WTC11 (cell line): ENCODE measurements around the gene CYP8B1. TPM values are rescaled to one million over a fixed set of nuclear protein-coding genes. Genes with fewer than 3 reads are reported as not detected.

Source experiments
- ATAC-seq: fragments of 200-7000 bp; cut with Tn5 transposase; 2 replicates; pipeline ENCODE4 v1.10.0; 2021; ENCODE audit warnings: mild to moderate bottlenecking, moderate library complexity
- CTCF ChIA-PET: fragments of 300-600 bp; sonication (Branson Sonifier 250); formaldehyde crosslinking; loops from one replicate; lab custom pipeline; 2021; ENCODE audit warnings: antibody characterized with exemption; lab: Charles Lee
- POLR2A ChIA-PET: fragments of 350-600 bp; sonication (Branson Sonifier 250); formaldehyde crosslinking; loops from one replicate; lab custom pipeline; 2021; ENCODE audit warnings: antibody characterized with exemption; lab: Charles Lee
- DNase-seq: peaks from one replicate; pipeline ENCODE4 v3.0.0; 2021; ENCODE audit warnings: low spot score
- H3K27ac Mint-ChIP-seq: 2 replicates; pipeline ENCODE4 v1.8.0; 2021; ENCODE audit warnings: mixed read lengths
- H3K27me3 Mint-ChIP-seq: 2 replicates; pipeline ENCODE4 v1.8.0; 2021; ENCODE audit warnings: low read depth, mild to moderate bottlenecking, moderate library complexity, mixed read lengths
- H3K36me3 Mint-ChIP-seq: 2 replicates; pipeline ENCODE4 v1.8.0; 2021; ENCODE audit warnings: mixed read lengths
- H3K4me1 Mint-ChIP-seq: 2 replicates; pipeline ENCODE4 v1.8.0; 2022; ENCODE audit warnings: mixed read lengths
- H3K4me3 Mint-ChIP-seq: 2 replicates; pipeline ENCODE4 v1.8.0; 2021; ENCODE audit warnings: mild to moderate bottlenecking, moderate library complexity, mixed read lengths
- H3K9me3 Mint-ChIP-seq: 2 replicates; pipeline ENCODE4 v1.8.0; 2021; ENCODE audit warnings: mixed read lengths
- ATF1 ChIP-seq: sonication (generic); formaldehyde crosslinking; IDR thresholded peaks from 2 replicates; pipeline ENCODE4 v1.8.1; 2023; ENCODE audit warnings: mild to moderate bottlenecking, moderate library complexity, missing genetic modification reagents
- ATF6 ChIP-seq: sonication (generic); formaldehyde crosslinking; IDR thresholded peaks from 2 replicates; pipeline ENCODE4 v1.8.1; 2023; ENCODE audit warnings: mild to moderate bottlenecking, missing genetic modification reagents
- NFE2L1 ChIP-seq: sonication (generic); formaldehyde crosslinking; IDR thresholded peaks from 2 replicates; pipeline ENCODE4 v1.8.1; 2023; ENCODE audit warnings: missing genetic modification reagents
- total RNA-seq: library from RNA; stranded (reverse); gene quantifications from 3 replicates; pipeline ENCODE4 v1.2.3, GENCODE V29; 2021
- TF ChIP-seq, protein P1 (sequence below): sonication (generic); formaldehyde crosslinking; IDR thresholded peaks from 2 replicates; pipeline ENCODE4 v1.8.1; 2023; ENCODE audit warnings: mild to moderate bottlenecking, moderate library complexity, missing genetic modification reagents
- TF ChIP-seq, protein P2 (sequence below): sonication (generic); formaldehyde crosslinking; IDR thresholded peaks from 2 replicates; pipeline ENCODE4 v1.8.0; 2023; ENCODE audit warnings: mild to moderate bottlenecking, missing genetic modification reagents
- TF ChIP-seq, protein P3 (sequence below): sonication (generic); formaldehyde crosslinking; IDR thresholded peaks from 2 replicates; pipeline ENCODE4 v1.8.1; 2022; ENCODE audit warnings: mild to moderate bottlenecking, missing genetic modification reagents, moderate library complexity, borderline replicate concordance
- TF ChIP-seq, protein P4 (sequence below): fragments of 200-600 bp; IDR thresholded peaks from 2 replicates; pipeline ENCODE4 v1.8.0; 2022; ENCODE audit warnings: antibody characterized with exemption

Gene CYP8B1
- total RNA-seq, 1 experiment from 2014 or later, result 0.13 TPM

GRCh38 chr3:42836150-42837123, 39.2 kb downstream of the CYP8B1 start:
- CTCF ChIA-PET, result interaction anchor here (0.6 to 1.1 kb wide), 7 partner anchors 11 to 235 kb away, joined by 3 to 4 read pairs (median 3); no protein-coding TSS in a partner anchor
- Mint-ChIP-seq H3K4me1 (no peaks in the 10 kb centered on the region; the same call in 1 of the 2 replicates), H3K36me3 (no peaks in the 10 kb centered on the region), H3K27me3 (no peaks in the 10 kb centered on the region), H3K9me3 (no peaks in the 10 kb centered on the region), H3K27ac (no peak overlapping the region), H3K4me3 (no peak overlapping the region)
- no peak for TF ChIP-seq ATF1 (CRISPR knock-in tag)
- TF ChIP-seq, protein P1, sequence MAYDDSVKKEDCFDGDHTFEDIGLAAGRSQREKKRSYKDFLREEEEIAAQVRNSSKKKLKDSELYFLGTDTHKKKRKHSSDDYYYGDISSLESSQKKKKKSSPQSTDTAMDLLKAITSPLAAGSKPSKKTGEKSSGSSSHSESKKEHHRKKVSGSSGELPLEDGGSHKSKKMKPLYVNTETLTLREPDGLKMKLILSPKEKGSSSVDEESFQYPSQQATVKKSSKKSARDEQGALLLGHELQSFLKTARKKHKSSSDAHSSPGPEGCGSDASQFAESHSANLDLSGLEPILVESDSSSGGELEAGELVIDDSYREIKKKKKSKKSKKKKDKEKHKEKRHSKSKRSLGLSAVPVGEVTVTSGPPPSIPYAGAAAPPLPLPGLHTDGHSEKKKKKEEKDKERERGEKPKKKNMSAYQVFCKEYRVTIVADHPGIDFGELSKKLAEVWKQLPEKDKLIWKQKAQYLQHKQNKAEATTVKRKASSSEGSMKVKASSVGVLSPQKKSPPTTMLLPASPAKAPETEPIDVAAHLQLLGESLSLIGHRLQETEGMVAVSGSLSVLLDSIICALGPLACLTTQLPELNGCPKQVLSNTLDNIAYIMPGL (CRISPR knock-in tag), result no peak
- TF ChIP-seq, protein P2, sequence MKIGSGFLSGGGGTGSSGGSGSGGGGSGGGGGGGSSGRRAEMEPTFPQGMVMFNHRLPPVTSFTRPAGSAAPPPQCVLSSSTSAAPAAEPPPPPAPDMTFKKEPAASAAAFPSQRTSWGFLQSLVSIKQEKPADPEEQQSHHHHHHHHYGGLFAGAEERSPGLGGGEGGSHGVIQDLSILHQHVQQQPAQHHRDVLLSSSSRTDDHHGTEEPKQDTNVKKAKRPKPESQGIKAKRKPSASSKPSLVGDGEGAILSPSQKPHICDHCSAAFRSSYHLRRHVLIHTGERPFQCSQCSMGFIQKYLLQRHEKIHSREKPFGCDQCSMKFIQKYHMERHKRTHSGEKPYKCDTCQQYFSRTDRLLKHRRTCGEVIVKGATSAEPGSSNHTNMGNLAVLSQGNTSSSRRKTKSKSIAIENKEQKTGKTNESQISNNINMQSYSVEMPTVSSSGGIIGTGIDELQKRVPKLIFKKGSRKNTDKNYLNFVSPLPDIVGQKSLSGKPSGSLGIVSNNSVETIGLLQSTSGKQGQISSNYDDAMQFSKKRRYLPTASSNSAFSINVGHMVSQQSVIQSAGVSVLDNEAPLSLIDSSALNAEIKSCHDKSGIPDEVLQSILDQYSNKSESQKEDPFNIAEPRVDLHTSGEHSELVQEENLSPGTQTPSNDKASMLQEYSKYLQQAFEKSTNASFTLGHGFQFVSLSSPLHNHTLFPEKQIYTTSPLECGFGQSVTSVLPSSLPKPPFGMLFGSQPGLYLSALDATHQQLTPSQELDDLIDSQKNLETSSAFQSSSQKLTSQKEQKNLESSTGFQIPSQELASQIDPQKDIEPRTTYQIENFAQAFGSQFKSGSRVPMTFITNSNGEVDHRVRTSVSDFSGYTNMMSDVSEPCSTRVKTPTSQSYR, result no peak
- DNase-seq (no peak), ATAC-seq (no peak)
- POLR2A ChIA-PET, result no interaction called here

GRCh38 chr3:42831321-42831713, 44.4 kb downstream of the CYP8B1 start:
- Mint-ChIP-seq H3K4me3 (no peak overlapping the region), H3K9me3 (no peaks in the 10 kb centered on the region), H3K4me1 (peaks cover 12% of the 10 kb centered on the region), H3K27me3 (no peaks in the 10 kb centered on the region), H3K27ac (no peak overlapping the region), H3K36me3 (no peaks in the 10 kb centered on the region)
- TF ChIP-seq NFE2L1 (CRISPR knock-in tag) (no peak), ATF6 (CRISPR knock-in tag) (no peak)
- TF ChIP-seq, protein P3, sequence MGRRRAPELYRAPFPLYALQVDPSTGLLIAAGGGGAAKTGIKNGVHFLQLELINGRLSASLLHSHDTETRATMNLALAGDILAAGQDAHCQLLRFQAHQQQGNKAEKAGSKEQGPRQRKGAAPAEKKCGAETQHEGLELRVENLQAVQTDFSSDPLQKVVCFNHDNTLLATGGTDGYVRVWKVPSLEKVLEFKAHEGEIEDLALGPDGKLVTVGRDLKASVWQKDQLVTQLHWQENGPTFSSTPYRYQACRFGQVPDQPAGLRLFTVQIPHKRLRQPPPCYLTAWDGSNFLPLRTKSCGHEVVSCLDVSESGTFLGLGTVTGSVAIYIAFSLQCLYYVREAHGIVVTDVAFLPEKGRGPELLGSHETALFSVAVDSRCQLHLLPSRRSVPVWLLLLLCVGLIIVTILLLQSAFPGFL (CRISPR knock-in tag), result no peak
- TF ChIP-seq, protein P4, sequence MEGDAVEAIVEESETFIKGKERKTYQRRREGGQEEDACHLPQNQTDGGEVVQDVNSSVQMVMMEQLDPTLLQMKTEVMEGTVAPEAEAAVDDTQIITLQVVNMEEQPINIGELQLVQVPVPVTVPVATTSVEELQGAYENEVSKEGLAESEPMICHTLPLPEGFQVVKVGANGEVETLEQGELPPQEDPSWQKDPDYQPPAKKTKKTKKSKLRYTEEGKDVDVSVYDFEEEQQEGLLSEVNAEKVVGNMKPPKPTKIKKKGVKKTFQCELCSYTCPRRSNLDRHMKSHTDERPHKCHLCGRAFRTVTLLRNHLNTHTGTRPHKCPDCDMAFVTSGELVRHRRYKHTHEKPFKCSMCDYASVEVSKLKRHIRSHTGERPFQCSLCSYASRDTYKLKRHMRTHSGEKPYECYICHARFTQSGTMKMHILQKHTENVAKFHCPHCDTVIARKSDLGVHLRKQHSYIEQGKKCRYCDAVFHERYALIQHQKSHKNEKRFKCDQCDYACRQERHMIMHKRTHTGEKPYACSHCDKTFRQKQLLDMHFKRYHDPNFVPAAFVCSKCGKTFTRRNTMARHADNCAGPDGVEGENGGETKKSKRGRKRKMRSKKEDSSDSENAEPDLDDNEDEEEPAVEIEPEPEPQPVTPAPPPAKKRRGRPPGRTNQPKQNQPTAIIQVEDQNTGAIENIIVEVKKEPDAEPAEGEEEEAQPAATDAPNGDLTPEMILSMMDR, result peak; percentile 73
- CTCF ChIA-PET, result interaction anchor here (0.6 to 2.1 kb wide), 45 partner anchors 8 to 329 kb away, joined by 3 to 55 read pairs (median 6); partner anchors contain the start of genes HIGD1A, SEC22C and VIPR1
- ATAC-seq, result peak; percentile 88
- peak; percentile 88 for DNase-seq
- POLR2A ChIA-PET, result interaction anchor here (0.7 to 1.1 kb wide), 3 partner anchors 8 to 329 kb away, joined by 3 to 5 read pairs (median 3); partner anchors contain the start of genes HIGD1A and VIPR1
